ENCODE data around the gene RPH3AL.

RPH3AL gene

GRCh38 chr17:301681-302299, 50.8 kb downstream of the RPH3AL start:
- no peak for DNase-seq (ENCODE audit: low read depth, low spot score)

GRCh38 chr17:300881-301280, 51.7 kb downstream of the RPH3AL start:
- DNase-seq (ENCODE audit: low read depth, low spot score) = no peak

- no peak for DNase-seq (ENCODE audit: low read depth, low spot score)
Observed at GRCh38 chr17:299546-299945, 53.1 kb downstream of the RPH3AL start.

GRCh38 chr17:298791-299450, 53.7 kb downstream of the RPH3AL start:
- no peak for DNase-seq (ENCODE audit: low read depth, low spot score)

- DNase-seq (ENCODE audit: low read depth, low spot score) = no peak
Observed at GRCh38 chr17:297758-298157, 54.8 kb downstream of the RPH3AL start.

GRCh38 chr17:296906-297690, 55.5 kb downstream of the RPH3AL start:
- DNase-seq (ENCODE audit: low read depth, low spot score) = no peak

GRCh38 chr17:296379-296778, 56.2 kb downstream of the RPH3AL start:
- DNase-seq (ENCODE audit: low read depth, low spot score) = no peak

- DNase-seq (ENCODE audit: low read depth, low spot score) = no peak
Observed at GRCh38 chr17:292531-293382, 59.9 kb downstream of the RPH3AL start.

- DNase-seq (ENCODE audit: low read depth, low spot score) = no peak
Observed at GRCh38 chr17:292016-292415, 60.6 kb downstream of the RPH3AL start.

GRCh38 chr17:291587-291986, 61.0 kb downstream of the RPH3AL start:
- no peak for DNase-seq (ENCODE audit: low read depth, low spot score)

- DNase-seq (ENCODE audit: low read depth, low spot score) = no peak
Observed at GRCh38 chr17:290626-291025, 62.0 kb downstream of the RPH3AL start.

- no peak for DNase-seq (ENCODE audit: low read depth, low spot score)
Observed at GRCh38 chr17:290121-290521, 62.5 kb downstream of the RPH3AL start.

GRCh38 chr17:289409-289808, 63.2 kb downstream of the RPH3AL start:
- no peak for DNase-seq (ENCODE audit: low read depth, low spot score)

GRCh38 chr17:288802-289356, 63.7 kb downstream of the RPH3AL start:
- no peak for DNase-seq (ENCODE audit: low read depth, low spot score)

- DNase-seq (ENCODE audit: low read depth, low spot score) = no peak
Observed at GRCh38 chr17:286571-286970, 66.0 kb downstream of the RPH3AL start.

GRCh38 chr17:285751-286422, 66.7 kb downstream of the RPH3AL start:
- no peak for DNase-seq (ENCODE audit: low read depth, low spot score)

GRCh38 chr17:284676-285355, 67.8 kb downstream of the RPH3AL start:
- DNase-seq (ENCODE audit: low read depth, low spot score) = no peak

GRCh38 chr17:283911-284675, 68.5 kb downstream of the RPH3AL start:
- no peak for DNase-seq (ENCODE audit: low read depth, low spot score)
